Vagina (tissue), 2 donors: ENCODE results near the gene LMBR1L.
"Not testable (repeated sequence)": the region's sequence is repeated elsewhere in the genome, so short reads cannot be mapped to it uniquely, and the experiment has no call there.

ENCODE experiments used
- POLR2A ChIP-seq, 2 donors: fragments of 450-650 bp; IDR thresholded peaks; one replicate each; pipeline ENCODE4 v1.6.1; 2017; ENCODE audit warnings: antibody characterized with exemption in 2 of 2, mild to moderate bottlenecking in 2 of 2, moderate library complexity in 2 of 2
- POLR2AphosphoS5 ChIP-seq, 2 donors: sonication (generic); formaldehyde crosslinking; IDR thresholded peaks; one replicate each; pipeline ENCODE4 v1.9.0; 2017; ENCODE audit warnings: antibody characterized with exemption in 2 of 2, mild to moderate bottlenecking in 2 of 2, low read depth in 1 of 2; ENCODE audit not compliant: insufficient read depth in 1 of 2
- TF ChIP-seq, protein P1 (sequence below), 3 experiments: fragments of 450-650 bp in 2 of 3; fragments of 200-600 bp in 1 of 3; sonication (generic) in 1 of 3; IDR thresholded peaks; one replicate each; pipeline ENCODE4 v1.5.1; 2017 to 2019; ENCODE audit warnings: antibody characterized with exemption in 3 of 3, mild to moderate bottlenecking in 2 of 3, moderate library complexity in 2 of 3

- TF ChIP-seq POLR2AphosphoS5 (IDR thresholded peaks at IDR 0.05; ENCODE audit: insufficient read depth in 1 of 2, low read depth in 1 of 2); POLR2A (IDR thresholded peaks at IDR 0.05): not testable (repeated sequence)
- TF ChIP-seq, protein P1, sequence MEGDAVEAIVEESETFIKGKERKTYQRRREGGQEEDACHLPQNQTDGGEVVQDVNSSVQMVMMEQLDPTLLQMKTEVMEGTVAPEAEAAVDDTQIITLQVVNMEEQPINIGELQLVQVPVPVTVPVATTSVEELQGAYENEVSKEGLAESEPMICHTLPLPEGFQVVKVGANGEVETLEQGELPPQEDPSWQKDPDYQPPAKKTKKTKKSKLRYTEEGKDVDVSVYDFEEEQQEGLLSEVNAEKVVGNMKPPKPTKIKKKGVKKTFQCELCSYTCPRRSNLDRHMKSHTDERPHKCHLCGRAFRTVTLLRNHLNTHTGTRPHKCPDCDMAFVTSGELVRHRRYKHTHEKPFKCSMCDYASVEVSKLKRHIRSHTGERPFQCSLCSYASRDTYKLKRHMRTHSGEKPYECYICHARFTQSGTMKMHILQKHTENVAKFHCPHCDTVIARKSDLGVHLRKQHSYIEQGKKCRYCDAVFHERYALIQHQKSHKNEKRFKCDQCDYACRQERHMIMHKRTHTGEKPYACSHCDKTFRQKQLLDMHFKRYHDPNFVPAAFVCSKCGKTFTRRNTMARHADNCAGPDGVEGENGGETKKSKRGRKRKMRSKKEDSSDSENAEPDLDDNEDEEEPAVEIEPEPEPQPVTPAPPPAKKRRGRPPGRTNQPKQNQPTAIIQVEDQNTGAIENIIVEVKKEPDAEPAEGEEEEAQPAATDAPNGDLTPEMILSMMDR (IDR thresholded peaks at IDR 0.05) = not testable (repeated sequence)
These were observed 26.4 kb upstream of the LMBR1L start for GRCh38 chr12:49136997-49137396.
